ENCODE data around the gene CLK3.

DNA sequence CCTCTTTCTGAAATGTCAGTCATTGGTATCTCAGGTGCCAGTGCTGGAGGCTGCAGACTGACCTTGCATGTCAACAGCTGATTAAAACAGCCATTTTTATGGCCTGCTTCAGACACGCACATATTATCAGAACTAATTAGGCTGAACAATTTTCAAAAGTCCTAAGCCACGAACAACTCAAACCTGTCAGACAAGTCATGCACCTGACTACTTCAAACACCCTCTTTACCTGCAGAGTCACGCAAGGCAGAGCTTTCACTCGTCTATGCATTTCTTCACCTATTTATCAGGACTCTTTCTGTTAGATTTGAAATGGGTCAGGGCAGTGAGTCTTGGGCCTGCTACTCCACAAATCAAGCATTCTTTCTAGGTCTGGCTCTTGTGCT, 26.7 kb downstream of the CLK3 start:
- TF ChIP-seq, protein P1, sequence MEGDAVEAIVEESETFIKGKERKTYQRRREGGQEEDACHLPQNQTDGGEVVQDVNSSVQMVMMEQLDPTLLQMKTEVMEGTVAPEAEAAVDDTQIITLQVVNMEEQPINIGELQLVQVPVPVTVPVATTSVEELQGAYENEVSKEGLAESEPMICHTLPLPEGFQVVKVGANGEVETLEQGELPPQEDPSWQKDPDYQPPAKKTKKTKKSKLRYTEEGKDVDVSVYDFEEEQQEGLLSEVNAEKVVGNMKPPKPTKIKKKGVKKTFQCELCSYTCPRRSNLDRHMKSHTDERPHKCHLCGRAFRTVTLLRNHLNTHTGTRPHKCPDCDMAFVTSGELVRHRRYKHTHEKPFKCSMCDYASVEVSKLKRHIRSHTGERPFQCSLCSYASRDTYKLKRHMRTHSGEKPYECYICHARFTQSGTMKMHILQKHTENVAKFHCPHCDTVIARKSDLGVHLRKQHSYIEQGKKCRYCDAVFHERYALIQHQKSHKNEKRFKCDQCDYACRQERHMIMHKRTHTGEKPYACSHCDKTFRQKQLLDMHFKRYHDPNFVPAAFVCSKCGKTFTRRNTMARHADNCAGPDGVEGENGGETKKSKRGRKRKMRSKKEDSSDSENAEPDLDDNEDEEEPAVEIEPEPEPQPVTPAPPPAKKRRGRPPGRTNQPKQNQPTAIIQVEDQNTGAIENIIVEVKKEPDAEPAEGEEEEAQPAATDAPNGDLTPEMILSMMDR (IDR thresholded peaks at IDR 0.05; ENCODE audit: low read length): no peak
- TF ChIP-seq EZH2 (optimal IDR thresholded peaks at IDR 0.05; ENCODE audit: low read depth, low read length) (no peak), EZH2phosphoT487 (IDR thresholded peaks at IDR 0.05; ENCODE audit: low read length) (no peak)
